HCT116 (cell line): ENCODE results near the gene AP3S1. TPM values are rescaled to one million over a fixed set of nuclear protein-coding genes. Genes with fewer than 3 reads are reported as not detected.

ENCODE experiments used
- ATAC-seq: fragments of 200-7000 bp; cut with Tn5 transposase; 2 replicates; pipeline ENCODE4 v1.9.1; 2020; ENCODE audit warnings: mild to moderate bottlenecking, moderate library complexity
- BruUV-seq: library from RNA; stranded (reverse); fragments of 400-500 nt; replicated peaks from 2 replicates; lab custom pipeline; 2021; lab: Mats Ljungman, UMichigan
- CTCF ChIA-PET: fragments of 300-600 bp; sonication (Branson Sonifier 250); formaldehyde crosslinking; loops from one replicate; lab custom pipeline; 2021; ENCODE audit warnings: antibody characterized with exemption; lab: Charles Lee
- POLR2A ChIA-PET: fragments of 300-600, 350-600 bp; sonication (Branson Sonifier 250); formaldehyde crosslinking; loops from one replicate; lab custom pipeline; 2021; ENCODE audit warnings: antibody characterized with exemption; lab: Charles Lee
- RAD21 ChIA-PET, 2 experiments: fragments of 300-600 bp; sonication (Branson Sonifier 250); formaldehyde crosslinking; loops; one replicate each; lab custom pipeline; 2023; ENCODE audit warnings: low total read pairs in 2 of 2; ENCODE audit not compliant: uncharacterized antibody in 2 of 2, unreplicated experiment in 2 of 2, low non-redundant PET in 1 of 2; lab: Charles Lee
- DNase-seq: peaks from one replicate; pipeline ENCODE4 v3.0.0-alpha.2; 2010; ENCODE audit warnings: low read depth, low spot score
- H2AFZ ChIP-seq: fragments of 200-600 bp; shearing (Covaris generic), sonication (generic); 2 replicates; pipeline ENCODE4 v1.6.1; 2017; ENCODE audit warnings: low read depth, mixed run types, mixed read lengths, antibody characterized with exemption, low read length; ENCODE audit not compliant: poor library complexity, severe bottlenecking
- H3K27ac ChIP-seq: 2 replicates; pipeline ENCODE4 v1.5.1; 2012; ENCODE audit warnings: low read depth, low read length
- H3K27me3 ChIP-seq: fragments of 200-600 bp; sonication (generic); 2 replicates; pipeline ENCODE4 v1.6.1; 2016; ENCODE audit warnings: mixed run types, low read length, mixed read lengths; ENCODE audit not compliant: insufficient read depth
- H3K36me3 ChIP-seq, 2 experiments: fragments of 200-500 bp in 1 of 2; fragments of 200-600 bp in 1 of 2; sonication (Bioruptor generic) in 1 of 2; sonication (generic) in 1 of 2; 2 replicates each; pipeline versions ENCODE4 v1.5.1 to v1.6.1; 2014 to 2016; ENCODE audit warnings: low read length in 2 of 2, inconsistent platforms in 1 of 2, mixed read lengths in 1 of 2, mixed run types in 1 of 2; ENCODE audit not compliant: insufficient read depth in 2 of 2, control insufficient read depth in 1 of 2
- H3K4me1 ChIP-seq, 2 experiments: fragments of 200-600 bp in 1 of 2; sonication (generic) in 1 of 2; 2 replicates each; pipeline versions ENCODE4 v1.5.1 to v1.6.1; 2012 to 2017; ENCODE audit warnings: low read length in 2 of 2, inconsistent platforms in 1 of 2, mild to moderate bottlenecking in 1 of 2, mixed read lengths in 1 of 2, mixed run types in 1 of 2, moderate library complexity in 1 of 2; ENCODE audit not compliant: insufficient read depth in 2 of 2, control insufficient read depth in 1 of 2
- H3K4me2 ChIP-seq: fragments of 200-600 bp; sonication (generic); 2 replicates; pipeline ENCODE4 v1.6.1; 2017; ENCODE audit warnings: mixed run types, low read length, mixed read lengths
- H3K4me3 ChIP-seq, 2 experiments: fragments of 200-600 bp in 1 of 2; sonication (generic) in 1 of 2; replicated peaks in 1 of 2; 2 replicates each; pipeline ENCODE4 v1.5.1; 2011 to 2016; ENCODE audit warnings: low read length in 2 of 2, control low read depth in 1 of 2, low read depth in 1 of 2, mild to moderate bottlenecking in 1 of 2, mixed read lengths in 1 of 2, mixed run types in 1 of 2
- H3K79me2 ChIP-seq: fragments of 200-600 bp; sonication (generic); 2 replicates; pipeline ENCODE4 v1.6.1; 2017; ENCODE audit warnings: mild to moderate bottlenecking, mixed run types, low read length, moderate library complexity, mixed read lengths; ENCODE audit not compliant: insufficient read depth
- H3K9ac ChIP-seq: fragments of 200-600 bp; sonication (generic); 2 replicates; pipeline ENCODE4 v1.6.1; 2016; ENCODE audit warnings: low read length, mixed read lengths
- H3K9me2 ChIP-seq: fragments of 200-600 bp; sonication (generic), shearing (Covaris generic); 2 replicates; pipeline ENCODE4 v1.6.1; 2017; ENCODE audit warnings: mixed run types, mild to moderate bottlenecking, moderate library complexity; ENCODE audit not compliant: insufficient read depth
- H3K9me3 ChIP-seq, 2 experiments: fragments of 200-500 bp in 1 of 2; fragments of 200-600 bp in 1 of 2; sonication (Bioruptor generic) in 1 of 2; sonication (generic) in 1 of 2; 2 replicates each; pipeline ENCODE4 v1.6.1; 2014 to 2017; ENCODE audit warnings: low read length in 2 of 2, mixed read lengths in 2 of 2, inconsistent platforms in 1 of 2, low read depth in 1 of 2, mild to moderate bottlenecking in 1 of 2, mixed run types in 1 of 2, moderate library complexity in 1 of 2; ENCODE audit not compliant: control insufficient read depth in 1 of 2, insufficient read depth in 1 of 2
- H4K20me1 ChIP-seq: fragments of 200-600 bp; sonication (generic), shearing (Covaris generic); 2 replicates; pipeline ENCODE4 v1.6.1; 2017; ENCODE audit warnings: mixed run types, mild to moderate bottlenecking, moderate library complexity; ENCODE audit not compliant: insufficient read depth
- CBX3 ChIP-seq: IDR thresholded peaks from 2 replicates; pipeline ENCODE4 v1.6.1; 2012; ENCODE audit warnings: low read depth
- ELF1 ChIP-seq: IDR thresholded peaks from 2 replicates; pipeline ENCODE4 v1.6.1; 2012; ENCODE audit warnings: low read depth, borderline replicate concordance
- EZH2 ChIP-seq: fragments of 200-600 bp; sonication (generic); IDR thresholded peaks from 2 replicates; pipeline ENCODE4 v1.6.1; 2017; ENCODE audit warnings: antibody characterized with exemption, mixed run types
- EZH2phosphoT487 ChIP-seq: fragments of 200-600 bp; IDR thresholded peaks from 2 replicates; pipeline ENCODE4 v1.6.1; 2018; ENCODE audit warnings: antibody characterized with exemption, borderline replicate concordance
- POLR2A ChIP-seq: IDR thresholded peaks from 2 replicates; pipeline ENCODE4 v1.7.0; 2011; ENCODE audit warnings: borderline replicate concordance; ENCODE audit not compliant: insufficient read depth, insufficient read length; ENCODE audit errors: extremely low read depth
- RAD21 ChIP-seq: IDR thresholded peaks from 2 replicates; pipeline ENCODE4 v1.6.1; 2012; ENCODE audit warnings: low read depth, mild to moderate bottlenecking
- SP1 ChIP-seq: IDR thresholded peaks from 2 replicates; pipeline ENCODE4 v1.6.1; 2012; ENCODE audit warnings: low read depth
- YY1 ChIP-seq: IDR thresholded peaks from 2 replicates; pipeline ENCODE4 v1.6.1; 2011; ENCODE audit warnings: low read length, low read depth, moderate library complexity, mild to moderate bottlenecking; ENCODE audit not compliant: insufficient replicate concordance; ENCODE audit errors: extremely low read depth
- ZFX ChIP-seq: fragments of 450-650 bp; IDR thresholded peaks from 2 replicates; pipeline ENCODE4 v1.6.1; 2017
- intact Hi-C: fragments of 100-400 bp; cut with micrococcal nuclease; formaldehyde crosslinking; loops from 2 replicates; pipeline ENCODE4 v1.10.0; 2022
- total RNA-seq: library from RNA; stranded (reverse); gene quantifications from one replicate; pipeline ENCODE4 v1.2.1, GENCODE V29; 2021; ENCODE audit not compliant: unreplicated experiment
- TF ChIP-seq, protein P1 (sequence below): IDR thresholded peaks from 2 replicates; pipeline ENCODE4 v1.6.1; 2012; ENCODE audit warnings: low read depth
- TF ChIP-seq, protein P2 (sequence below): IDR thresholded peaks from 2 replicates; pipeline ENCODE4 v1.6.1; 2012
- TF ChIP-seq, protein P3 (sequence below): IDR thresholded peaks from 2 replicates; pipeline ENCODE4 v1.6.1; 2011; ENCODE audit warnings: mild to moderate bottlenecking, low read length, moderate library complexity; ENCODE audit not compliant: insufficient replicate concordance; ENCODE audit errors: extremely low read depth
- TF ChIP-seq, protein P4 (sequence below): IDR thresholded peaks from 2 replicates; pipeline ENCODE4 v1.6.1; 2012

AP3S1 gene
- total RNA-seq, 1 experiment from 2014 or later = 432 TPM

DNA sequence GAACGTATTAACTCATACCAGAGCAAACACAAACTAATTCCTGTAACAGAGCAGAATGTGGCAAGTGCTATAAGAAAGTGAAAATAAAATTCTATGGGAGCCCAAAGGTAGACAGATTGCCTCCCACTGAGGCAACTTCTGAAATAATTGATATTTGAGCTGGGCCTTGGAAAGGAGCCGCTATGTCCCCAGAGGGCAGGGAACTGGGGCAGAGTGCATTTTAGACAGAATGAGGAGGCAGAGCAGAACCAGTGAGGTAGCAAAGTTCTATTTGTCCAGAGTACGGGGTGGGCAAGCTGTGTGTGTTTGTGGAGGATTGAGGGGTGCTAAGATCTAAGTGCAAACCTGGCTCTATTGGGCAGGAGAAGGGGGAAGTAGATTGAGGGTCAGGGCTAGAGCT, 45.1 kb upstream of the AP3S1 start (continued):
- TF ChIP-seq, protein P1, sequence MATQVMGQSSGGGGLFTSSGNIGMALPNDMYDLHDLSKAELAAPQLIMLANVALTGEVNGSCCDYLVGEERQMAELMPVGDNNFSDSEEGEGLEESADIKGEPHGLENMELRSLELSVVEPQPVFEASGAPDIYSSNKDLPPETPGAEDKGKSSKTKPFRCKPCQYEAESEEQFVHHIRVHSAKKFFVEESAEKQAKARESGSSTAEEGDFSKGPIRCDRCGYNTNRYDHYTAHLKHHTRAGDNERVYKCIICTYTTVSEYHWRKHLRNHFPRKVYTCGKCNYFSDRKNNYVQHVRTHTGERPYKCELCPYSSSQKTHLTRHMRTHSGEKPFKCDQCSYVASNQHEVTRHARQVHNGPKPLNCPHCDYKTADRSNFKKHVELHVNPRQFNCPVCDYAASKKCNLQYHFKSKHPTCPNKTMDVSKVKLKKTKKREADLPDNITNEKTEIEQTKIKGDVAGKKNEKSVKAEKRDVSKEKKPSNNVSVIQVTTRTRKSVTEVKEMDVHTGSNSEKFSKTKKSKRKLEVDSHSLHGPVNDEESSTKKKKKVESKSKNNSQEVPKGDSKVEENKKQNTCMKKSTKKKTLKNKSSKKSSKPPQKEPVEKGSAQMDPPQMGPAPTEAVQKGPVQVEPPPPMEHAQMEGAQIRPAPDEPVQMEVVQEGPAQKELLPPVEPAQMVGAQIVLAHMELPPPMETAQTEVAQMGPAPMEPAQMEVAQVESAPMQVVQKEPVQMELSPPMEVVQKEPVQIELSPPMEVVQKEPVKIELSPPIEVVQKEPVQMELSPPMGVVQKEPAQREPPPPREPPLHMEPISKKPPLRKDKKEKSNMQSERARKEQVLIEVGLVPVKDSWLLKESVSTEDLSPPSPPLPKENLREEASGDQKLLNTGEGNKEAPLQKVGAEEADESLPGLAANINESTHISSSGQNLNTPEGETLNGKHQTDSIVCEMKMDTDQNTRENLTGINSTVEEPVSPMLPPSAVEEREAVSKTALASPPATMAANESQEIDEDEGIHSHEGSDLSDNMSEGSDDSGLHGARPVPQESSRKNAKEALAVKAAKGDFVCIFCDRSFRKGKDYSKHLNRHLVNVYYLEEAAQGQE = no peak
- TF ChIP-seq, protein P2, sequence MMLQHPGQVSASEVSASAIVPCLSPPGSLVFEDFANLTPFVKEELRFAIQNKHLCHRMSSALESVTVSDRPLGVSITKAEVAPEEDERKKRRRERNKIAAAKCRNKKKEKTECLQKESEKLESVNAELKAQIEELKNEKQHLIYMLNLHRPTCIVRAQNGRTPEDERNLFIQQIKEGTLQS = no peak
- TF ChIP-seq, protein P3, sequence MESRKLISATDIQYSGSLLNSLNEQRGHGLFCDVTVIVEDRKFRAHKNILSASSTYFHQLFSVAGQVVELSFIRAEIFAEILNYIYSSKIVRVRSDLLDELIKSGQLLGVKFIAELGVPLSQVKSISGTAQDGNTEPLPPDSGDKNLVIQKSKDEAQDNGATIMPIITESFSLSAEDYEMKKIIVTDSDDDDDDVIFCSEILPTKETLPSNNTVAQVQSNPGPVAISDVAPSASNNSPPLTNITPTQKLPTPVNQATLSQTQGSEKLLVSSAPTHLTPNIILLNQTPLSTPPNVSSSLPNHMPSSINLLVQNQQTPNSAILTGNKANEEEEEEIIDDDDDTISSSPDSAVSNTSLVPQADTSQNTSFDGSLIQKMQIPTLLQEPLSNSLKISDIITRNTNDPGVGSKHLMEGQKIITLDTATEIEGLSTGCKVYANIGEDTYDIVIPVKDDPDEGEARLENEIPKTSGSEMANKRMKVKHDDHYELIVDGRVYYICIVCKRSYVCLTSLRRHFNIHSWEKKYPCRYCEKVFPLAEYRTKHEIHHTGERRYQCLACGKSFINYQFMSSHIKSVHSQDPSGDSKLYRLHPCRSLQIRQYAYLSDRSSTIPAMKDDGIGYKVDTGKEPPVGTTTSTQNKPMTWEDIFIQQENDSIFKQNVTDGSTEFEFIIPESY = no peak
- no peak for TF ChIP-seq EZH2

DNA sequence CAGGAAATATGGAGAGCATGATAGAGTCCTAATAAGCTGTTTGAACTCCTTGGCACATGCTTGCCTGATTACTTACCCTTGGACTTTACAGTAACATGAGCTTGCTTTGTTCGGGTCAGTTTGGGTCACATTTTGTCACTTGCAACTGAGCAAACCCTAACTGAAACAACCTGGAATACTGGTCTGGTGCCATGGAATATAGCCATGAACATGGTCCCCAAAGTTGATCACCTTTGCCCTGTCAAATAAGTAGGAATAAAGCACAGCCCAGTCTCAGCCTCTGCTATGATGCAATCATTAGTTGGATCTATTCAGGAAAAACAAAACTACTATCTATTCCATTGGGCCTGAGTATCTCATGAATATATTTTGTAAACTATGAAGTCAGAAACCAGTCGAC, 43.5 kb upstream of the AP3S1 start:
- no peaks in the 10 kb centered on the region for H4K20me1 ChIP-seq
- BruUV-seq = no TSS peak
- H3K79me2 ChIP-seq = no peaks in the 10 kb centered on the region
- no peaks in the 10 kb centered on the region for H3K27me3 ChIP-seq
- TF ChIP-seq ZFX = no peak
- no peak for TF ChIP-seq SP1
- TF ChIP-seq RAD21 = no peak
- TF ChIP-seq YY1 = no peak
- TF ChIP-seq EZH2phosphoT487 = no peak
- TF ChIP-seq, protein P4, sequence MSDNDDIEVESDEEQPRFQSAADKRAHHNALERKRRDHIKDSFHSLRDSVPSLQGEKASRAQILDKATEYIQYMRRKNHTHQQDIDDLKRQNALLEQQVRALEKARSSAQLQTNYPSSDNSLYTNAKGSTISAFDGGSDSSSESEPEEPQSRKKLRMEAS = no peak
- TF ChIP-seq CBX3 = no peak
- TF ChIP-seq EZH2 = no peak
- TF ChIP-seq POLR2A = no peak
- TF ChIP-seq ELF1 = no peak
- H3K9me3 ChIP-seq = no peaks in the 10 kb centered on the region
- no peak overlapping the region for H3K9ac ChIP-seq
- RAD21 ChIA-PET = no interaction called here
- H3K4me1 ChIP-seq = no peaks in the 10 kb centered on the region
- H2AFZ ChIP-seq = no peak overlapping the region
- no peak for DNase-seq
- no peak overlapping the region for H3K4me3 ChIP-seq
- H3K27ac ChIP-seq = no peak overlapping the region
- no peaks in the 10 kb centered on the region for H3K9me2 ChIP-seq
- H3K4me2 ChIP-seq = no peak overlapping the region
- no peak for ATAC-seq
- intact Hi-C loops = no loop called here
- POLR2A ChIA-PET = no interaction called here
- no peaks in the 10 kb centered on the region for H3K36me3 ChIP-seq
- CTCF ChIA-PET = no interaction called here
